ENCODE measurements around the gene PPP3R2.

PPP3R2 gene

DNA sequence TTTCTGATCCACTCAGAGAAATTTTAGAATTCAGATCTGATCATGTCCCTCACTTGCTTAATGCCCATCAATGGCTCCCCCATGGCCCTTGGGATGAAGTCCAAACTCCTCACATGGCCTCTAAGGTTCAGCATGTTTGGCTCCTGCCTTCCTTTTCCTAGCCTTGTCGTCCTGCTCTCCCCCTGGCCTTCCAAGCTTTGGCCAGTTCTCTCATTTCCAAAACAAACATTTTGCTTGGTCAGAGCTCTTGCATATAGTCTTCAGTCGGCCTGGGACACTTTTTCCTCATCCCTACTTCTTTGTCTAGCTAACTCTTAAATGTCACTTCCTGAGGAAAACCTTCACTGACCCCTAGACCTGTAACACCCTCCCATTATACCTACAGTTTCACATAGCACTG is 37.1 kb upstream of the PPP3R2 start:
- no peak overlapping the region for H3K27ac ChIP-seq
- TF ChIP-seq ZFX (IDR thresholded peaks at IDR 0.05; ENCODE audit: borderline replicate concordance) (no peak), CTCF (IDR thresholded peaks at IDR 0.05) (no peak)

GRCh38 chr9:101629636-101630035 is 34.9 kb upstream of the PPP3R2 start:
- TF ChIP-seq ZFX (IDR thresholded peaks at IDR 0.05; ENCODE audit: borderline replicate concordance) = no peak
- no peak for TF ChIP-seq CTCF (IDR thresholded peaks at IDR 0.05)
- H3K27ac ChIP-seq = 0 out of 2 replicates have a peak overlapping the region, but pooled peaks have one; percentile 1

GRCh38 chr9:101628173-101628572 is 33.4 kb upstream of the PPP3R2 start:
- H3K27ac ChIP-seq = no peak overlapping the region
- TF ChIP-seq ZFX (IDR thresholded peaks at IDR 0.05; ENCODE audit: borderline replicate concordance) (no peak), CTCF (IDR thresholded peaks at IDR 0.05) (no peak)

- TF ChIP-seq CTCF (IDR thresholded peaks at IDR 0.05) = no peak
- TF ChIP-seq ZFX (IDR thresholded peaks at IDR 0.05; ENCODE audit: borderline replicate concordance) = no peak
- no peak overlapping the region for H3K27ac ChIP-seq
Observed at GRCh38 chr9:101626295-101626694, 31.5 kb upstream of the PPP3R2 start.

DNA sequence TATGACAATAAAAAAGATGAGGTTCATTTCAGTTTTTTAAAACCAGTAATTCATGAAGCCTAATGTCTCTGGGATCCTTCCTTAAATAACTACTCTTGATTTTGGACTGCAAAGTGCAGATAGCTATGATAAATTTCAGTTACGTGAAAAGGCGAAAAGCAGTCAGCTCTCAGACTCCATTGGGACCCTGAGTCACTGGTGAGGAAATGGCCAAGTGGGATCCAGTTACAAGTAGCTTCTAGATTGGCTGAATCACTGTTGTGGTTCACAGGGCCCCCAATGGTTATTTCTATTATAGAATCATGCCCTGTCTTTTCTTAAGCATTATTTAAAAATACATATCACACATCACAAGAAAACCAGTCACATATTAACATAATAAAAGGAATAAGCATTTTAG is 31.1 kb upstream of the PPP3R2 start:
- TF ChIP-seq CTCF (IDR thresholded peaks at IDR 0.05) = no peak
- TF ChIP-seq ZFX (IDR thresholded peaks at IDR 0.05; ENCODE audit: borderline replicate concordance) = no peak
- H3K27ac ChIP-seq = no peak overlapping the region

- no peak overlapping the region for H3K27ac ChIP-seq
- TF ChIP-seq CTCF (IDR thresholded peaks at IDR 0.05) (no peak), ZFX (IDR thresholded peaks at IDR 0.05; ENCODE audit: borderline replicate concordance) (no peak)
Observed at GRCh38 chr9:101620452-101620851, 25.7 kb upstream of the PPP3R2 start.

DNA sequence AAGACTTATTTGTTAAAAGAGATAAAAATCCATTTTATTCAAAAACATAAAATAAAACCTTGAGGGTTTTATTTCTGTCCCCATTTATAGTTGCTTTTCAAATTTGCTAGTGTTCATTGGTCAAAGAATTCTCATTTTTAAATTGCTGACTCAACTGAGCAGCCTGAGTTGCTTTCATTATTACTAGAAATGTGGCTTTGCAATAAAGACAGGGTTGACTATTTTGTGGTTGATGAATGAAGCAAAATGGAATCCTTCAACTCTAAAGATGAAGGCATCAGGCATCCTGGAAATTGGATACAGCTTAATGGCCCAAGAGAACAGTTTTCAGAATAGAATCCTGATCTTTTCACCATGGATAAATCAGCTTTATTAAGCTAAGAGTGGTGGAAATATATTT is 23.9 kb upstream of the PPP3R2 start:
- no peak for TF ChIP-seq ZFX (IDR thresholded peaks at IDR 0.05; ENCODE audit: borderline replicate concordance)
- TF ChIP-seq CTCF (IDR thresholded peaks at IDR 0.05) = no peak
- H3K27ac ChIP-seq = no peak overlapping the region
